Endodermal cell (in vitro differentiated cells): ENCODE measurements around the gene CMIP. TPM values are rescaled to one million over a fixed set of nuclear protein-coding genes. Genes with fewer than 3 reads are reported as not detected.
A peak's percentile ranks its signal among the peaks of the same experiment; 100 is the strongest.

Experiments used
- DNase-seq: peaks from one replicate; pipeline ENCODE4 v3.0.0-alpha.2; 2017
- H3K27ac ChIP-seq: 2 replicates; pipeline ENCODE4 v1.5.1; 2013; ENCODE audit warnings: mild to moderate bottlenecking, low read depth, low read length, moderate library complexity
- H3K27me3 ChIP-seq: 2 replicates; pipeline ENCODE4 v1.6.1; 2013; ENCODE audit warnings: mild to moderate bottlenecking, low read length, moderate library complexity; ENCODE audit not compliant: insufficient read depth, control insufficient read depth, poor library complexity, severe bottlenecking
- H3K36me3 ChIP-seq: 2 replicates; pipeline ENCODE4 v1.7.0; 2013; ENCODE audit warnings: mild to moderate bottlenecking, low read length, moderate library complexity; ENCODE audit not compliant: control insufficient read depth, insufficient read depth
- H3K4me1 ChIP-seq: one replicate; pipeline ENCODE4 v1.7.0; 2013; ENCODE audit warnings: low read length; ENCODE audit not compliant: control insufficient read depth, insufficient read depth
- H3K4me3 ChIP-seq: 2 replicates; pipeline ENCODE4 v1.5.1; 2013; ENCODE audit warnings: mild to moderate bottlenecking, low read length, moderate library complexity
- H3K9ac ChIP-seq: 2 replicates; pipeline ENCODE4 v1.6.1; 2013; ENCODE audit warnings: mild to moderate bottlenecking, low read length, moderate library complexity; ENCODE audit not compliant: poor library complexity, severe bottlenecking; ENCODE audit errors: extremely low read depth
- H3K9me3 ChIP-seq: 2 replicates; pipeline ENCODE4 v1.6.1; 2013; ENCODE audit warnings: mild to moderate bottlenecking, low read length, moderate library complexity; ENCODE audit not compliant: control insufficient read depth
- H3K27ac Mint-ChIP-seq: 2 replicates; pipeline ENCODE4 v1.8.0; 2020; ENCODE audit warnings: mixed read lengths
- H3K27me3 Mint-ChIP-seq: 2 replicates; pipeline ENCODE4 v1.8.0; 2021; ENCODE audit warnings: mild to moderate bottlenecking, mixed read lengths; ENCODE audit not compliant: insufficient read depth
- H3K36me3 Mint-ChIP-seq: 2 replicates; pipeline ENCODE4 v1.8.0; 2020; ENCODE audit warnings: low read depth, mixed read lengths
- H3K4me1 Mint-ChIP-seq: 2 replicates; pipeline ENCODE4 v1.8.0; 2020; ENCODE audit warnings: mixed read lengths
- H3K4me3 Mint-ChIP-seq: 2 replicates; pipeline ENCODE4 v1.8.0; 2020; ENCODE audit warnings: mild to moderate bottlenecking, moderate library complexity, mixed read lengths
- H3K9me3 Mint-ChIP-seq: 2 replicates; pipeline ENCODE4 v1.8.0; 2020; ENCODE audit warnings: mild to moderate bottlenecking, mixed read lengths
- CTCF ChIP-seq: fragments of 200-600 bp; sonication (generic); conservative IDR thresholded peaks from 2 replicates; pipeline ENCODE4 v1.5.0; 2021; ENCODE audit warnings: antibody characterized with exemption, mild to moderate bottlenecking
- WGBS, 2 experiments: methylation state at CpG; one replicate each; pipeline versions ENCODE4 v1.1.5 to v1.1.7; 2013; ENCODE audit warnings: missing lambda C conversion rate in 2 of 2, mixed read lengths in 1 of 2; ENCODE audit not compliant: insufficient coverage in 1 of 2, insufficient read length in 1 of 2; 5-methylcytosine and 5-hydroxymethylcytosine counted together
- total RNA-seq, 2 donors: library from RNA; stranded (reverse); fragmentation: NEBNext Ultra II Directional in 1 of 2; extraction: Animal tissue kit (Norgen Biotek cat#: 25700) in 1 of 2; gene quantifications; 2 replicates in 1 of 2; 3 replicates in 1 of 2; pipeline ENCODE4 v1.2.1, GENCODE V29; 2021

The CMIP gene
- total RNA-seq, 2 donors from 2014 or later: 64.0 to 64.7 TPM

DNA sequence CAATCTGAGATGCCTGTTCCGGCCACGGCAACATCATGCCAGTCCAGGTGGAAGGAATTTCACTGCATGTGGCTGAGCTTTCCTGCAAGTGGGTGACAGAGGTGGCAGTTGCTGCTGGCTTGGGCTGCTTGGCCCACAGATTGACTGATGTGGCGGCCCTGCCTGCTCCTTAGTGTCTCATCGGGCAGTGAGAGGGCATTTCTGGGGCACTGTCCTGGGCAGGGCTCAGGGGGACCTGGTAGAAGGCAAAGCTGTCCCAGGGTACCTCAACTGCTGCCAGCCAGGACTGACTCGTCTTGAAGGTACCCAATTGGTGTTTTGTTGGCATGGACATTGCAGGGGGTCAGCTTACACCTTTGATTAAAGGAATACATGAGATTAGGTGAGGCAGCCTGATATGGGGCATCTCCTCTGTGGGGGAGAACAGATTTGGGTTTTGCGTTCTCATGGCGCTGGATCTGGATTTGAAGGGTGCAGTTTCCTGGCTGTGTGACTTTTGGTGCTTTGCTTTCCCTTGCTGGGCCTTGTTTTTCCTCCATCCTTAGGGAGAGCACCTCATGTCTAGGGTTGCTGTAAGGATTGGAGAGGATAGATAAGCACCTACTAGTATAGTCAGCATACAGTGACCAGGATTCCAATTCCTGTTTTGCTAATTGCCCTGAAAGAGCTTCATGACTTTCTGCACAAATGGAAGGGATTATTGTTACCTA lies 5.4 kb downstream of the CMIP start:
- Histone ChIP-seq H3K36me3 (no peaks in the 10 kb centered on the region), H3K4me1 (peaks cover 30% of the 10 kb centered on the region), H3K27ac (no peak overlapping the region), H3K4me3 (no peak overlapping the region), H3K27me3 (no peaks in the 10 kb centered on the region), H3K9me3 (no peaks in the 10 kb centered on the region), H3K9ac (no peak overlapping the region)
- Mint-ChIP-seq H3K27ac (no peak overlapping the region), H3K4me1 (peaks cover 61% of the 10 kb centered on the region), H3K4me3 (no peak overlapping the region), H3K9me3 (no peaks in the 10 kb centered on the region), H3K27me3 (no peaks in the 10 kb centered on the region), H3K36me3 (peaks cover 2% of the 10 kb centered on the region)
- DNase-seq: no peak
- 93 to 95% methylated on average over 7 of the region's 7 CpGs for WGBS, 2 experiments
- no peak for TF ChIP-seq CTCF

DNA sequence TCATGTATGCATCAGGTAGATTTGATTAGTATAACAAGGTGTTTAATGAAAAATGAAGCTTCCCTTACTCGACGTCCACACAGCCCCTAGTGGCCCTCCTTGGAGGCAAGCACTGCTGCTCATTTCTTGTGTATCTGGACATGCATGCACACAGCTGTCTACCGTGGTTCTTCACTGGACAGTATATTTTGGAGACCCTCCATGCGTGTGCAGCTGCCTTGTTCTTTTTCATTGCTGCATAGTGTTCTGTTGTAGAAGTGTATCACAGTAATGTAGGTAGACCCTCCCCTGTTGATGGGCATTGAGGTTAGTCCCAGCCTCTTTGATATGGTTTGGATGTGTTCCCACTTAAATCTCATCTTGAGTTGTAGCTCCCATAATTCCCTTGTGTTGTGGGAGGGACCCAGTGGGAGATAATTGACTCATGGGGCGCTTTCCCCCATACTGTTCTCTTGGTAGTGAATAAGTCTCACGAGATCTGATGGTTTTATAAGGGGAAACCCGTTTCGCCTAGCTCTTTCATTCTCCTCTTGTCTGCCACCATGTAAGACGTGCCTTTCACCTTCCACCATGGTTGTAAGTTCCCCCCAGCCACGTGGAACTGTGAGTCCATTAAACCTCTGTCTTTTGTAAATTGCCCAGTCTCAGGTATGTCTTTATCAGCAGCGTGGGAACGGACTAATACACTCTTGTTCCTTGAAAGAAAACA lies 6.3 kb downstream of the CMIP start:
- no peaks in the 10 kb centered on the region for H3K9me3 Mint-ChIP-seq
- Histone ChIP-seq H3K9me3 (no peaks in the 10 kb centered on the region), H3K4me1 (peaks cover 30% of the 10 kb centered on the region), H3K4me3 (no peak overlapping the region), H3K27me3 (no peaks in the 10 kb centered on the region), H3K9ac (no peak overlapping the region), H3K36me3 (peaks cover under 1% of the 10 kb centered on the region), H3K27ac (no peak overlapping the region)
- H3K36me3 Mint-ChIP-seq: peaks cover 4% of the 10 kb centered on the region
- DNase-seq: no peak
- no peaks in the 10 kb centered on the region for H3K27me3 Mint-ChIP-seq
- no peak overlapping the region for H3K4me3 Mint-ChIP-seq
- WGBS, 2 experiments: 90 to 91% methylated on average over 12 of the region's 12 CpGs
- peak overlapping the region; percentile 15 for H3K27ac Mint-ChIP-seq
- peaks cover 63% of the 10 kb centered on the region for H3K4me1 Mint-ChIP-seq
- TF ChIP-seq CTCF: peak; percentile 48

DNA sequence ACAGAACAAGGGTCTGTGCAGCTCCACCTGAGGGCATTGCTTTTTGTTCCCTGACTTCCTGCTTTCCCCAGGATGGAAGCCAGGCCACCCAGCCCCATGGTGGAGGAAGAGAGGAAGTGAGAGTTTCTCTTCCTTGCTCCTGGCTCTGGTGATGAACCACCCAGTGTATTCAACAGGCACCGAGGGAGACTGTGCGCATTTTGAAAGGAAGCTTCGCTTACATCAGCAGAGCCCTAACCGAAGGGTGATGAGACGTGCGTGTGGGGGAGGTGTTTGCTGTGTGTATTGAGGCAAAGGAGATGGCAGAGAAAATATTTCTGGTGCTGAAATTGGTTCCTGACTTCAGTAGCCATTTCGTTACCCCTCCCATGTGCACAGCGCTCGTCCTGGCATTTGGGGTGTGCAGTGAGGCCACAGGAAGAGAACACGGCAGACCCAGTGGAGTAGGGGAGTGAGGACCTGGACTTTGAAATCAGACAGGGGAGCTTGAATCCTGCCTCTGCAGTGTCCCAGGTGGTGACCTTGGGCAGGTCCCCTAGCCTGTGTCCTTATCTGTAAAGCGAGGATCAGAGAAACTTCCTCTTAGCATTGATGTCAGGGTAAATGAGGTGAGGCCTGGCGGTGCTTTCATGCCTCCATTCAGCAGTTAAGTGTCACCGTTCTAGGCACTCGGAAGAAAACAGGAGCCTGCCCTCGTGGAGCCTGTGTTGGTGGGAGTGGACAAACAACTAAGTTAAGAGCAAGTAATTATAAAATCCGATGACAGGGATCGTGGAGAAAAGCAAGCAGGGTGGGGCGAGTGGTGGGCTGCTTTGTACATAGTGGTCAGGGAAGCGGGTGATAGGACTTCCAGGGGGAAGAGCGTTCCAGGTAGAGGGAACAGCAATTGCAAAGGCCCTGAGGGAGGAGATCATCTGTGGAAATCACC lies 7.4 kb downstream of the CMIP start:
- H3K27ac Mint-ChIP-seq: peak overlapping the region; percentile 82

More for the DNA sequence above, 7.4 kb downstream of the CMIP start:
- 82 to 85% methylated on average over 17 to 20 of the region's 20 CpGs for WGBS, 2 experiments
- Histone ChIP-seq H3K27ac (no peak overlapping the region), H3K27me3 (no peaks in the 10 kb centered on the region), H3K36me3 (peaks cover 11% of the 10 kb centered on the region), H3K9me3 (no peaks in the 10 kb centered on the region), H3K9ac (no peak overlapping the region), H3K4me1 (peaks cover 30% of the 10 kb centered on the region), H3K4me3 (peak overlapping the region; percentile 15)
- no peaks in the 10 kb centered on the region for H3K9me3 Mint-ChIP-seq
- peaks cover 15% of the 10 kb centered on the region for H3K36me3 Mint-ChIP-seq
- H3K4me1 Mint-ChIP-seq: peaks cover 57% of the 10 kb centered on the region
- TF ChIP-seq CTCF: peak; percentile 31
- no peaks in the 10 kb centered on the region for H3K27me3 Mint-ChIP-seq
- DNase-seq: peak; percentile 61
- no peak overlapping the region for H3K4me3 Mint-ChIP-seq
